OCI-LY3 (cell line): ENCODE measurements around the gene PIM2.

Experiments used
- H2AFZ ChIP-seq: fragments of 200-600, 300-600 bp; shearing (Covaris generic); 2 replicates; pipeline ENCODE4 v1.6.0; 2014; ENCODE audit warnings: antibody characterized with exemption, low read depth, low read length
- H3K27ac ChIP-seq: fragments of 200-600, 300-600 bp; sonication (generic); 2 replicates; pipeline ENCODE4 v1.5.1; 2014; ENCODE audit warnings: mild to moderate bottlenecking, low read length, moderate library complexity, mixed read lengths
- H3K27me3 ChIP-seq: fragments of 200-600, 300-600 bp; sonication (generic); 2 replicates; pipeline ENCODE4 v1.6.1; 2014; ENCODE audit warnings: low read depth, low read length, mixed read lengths
- H3K36me3 ChIP-seq: fragments of 200-600, 300-600 bp; sonication (generic); replicated peaks from 2 replicates; pipeline ENCODE3; 2014; ENCODE audit warnings: low read depth, low read length, mixed read lengths
- H3K4me1 ChIP-seq: fragments of 300-600, 200-600 bp; sonication (generic); 2 replicates; pipeline ENCODE4 v1.6.1; 2014; ENCODE audit warnings: low read length, mixed read lengths
- H3K4me2 ChIP-seq: fragments of 200-600, 300-600 bp; sonication (generic); 2 replicates; pipeline ENCODE4 v1.6.1; 2014; ENCODE audit warnings: low read length, mixed read lengths
- H3K4me3 ChIP-seq: fragments of 300-600, 200-600 bp; sonication (generic); 2 replicates; pipeline ENCODE4 v1.5.1; 2014; ENCODE audit warnings: antibody characterized with exemption, mild to moderate bottlenecking, low read length, moderate library complexity
- H3K79me2 ChIP-seq: fragments of 300-600, 200-600 bp; shearing (Covaris generic); 2 replicates; pipeline ENCODE4 v1.6.1; 2014; ENCODE audit warnings: mild to moderate bottlenecking, low read length, mixed read lengths
- H3K9ac ChIP-seq: fragments of 300-600, 200-600 bp; shearing (Covaris generic); 2 replicates; pipeline ENCODE4 v1.6.0; 2014; ENCODE audit warnings: mild to moderate bottlenecking, low read length, moderate library complexity
- H3K9me3 ChIP-seq: fragments of 200-600, 300-600 bp; shearing (Covaris generic); 2 replicates; pipeline ENCODE4 v1.6.1; 2014; ENCODE audit warnings: low read length, mixed read lengths; ENCODE audit not compliant: insufficient read depth
- H4K20me1 ChIP-seq: fragments of 200-600, 300-600 bp; sonication (generic); 2 replicates; pipeline ENCODE4 v1.6.1; 2016; ENCODE audit warnings: low read length, mixed read lengths; ENCODE audit not compliant: insufficient read depth
- EZH2phosphoT487 ChIP-seq: fragments of 200-600 bp; shearing (Covaris generic); IDR thresholded peaks from 2 replicates; pipeline ENCODE4 v1.6.1; 2018; ENCODE audit warnings: antibody characterized with exemption, mixed run types, low read depth
- TF ChIP-seq, protein P1 (sequence below): fragments of 200-600, 300-600 bp; sonication (generic); IDR thresholded peaks from 2 replicates; pipeline ENCODE4 v1.5.1; 2014; ENCODE audit warnings: antibody characterized with exemption, low read length, low read depth

Gene PIM2

DNA sequence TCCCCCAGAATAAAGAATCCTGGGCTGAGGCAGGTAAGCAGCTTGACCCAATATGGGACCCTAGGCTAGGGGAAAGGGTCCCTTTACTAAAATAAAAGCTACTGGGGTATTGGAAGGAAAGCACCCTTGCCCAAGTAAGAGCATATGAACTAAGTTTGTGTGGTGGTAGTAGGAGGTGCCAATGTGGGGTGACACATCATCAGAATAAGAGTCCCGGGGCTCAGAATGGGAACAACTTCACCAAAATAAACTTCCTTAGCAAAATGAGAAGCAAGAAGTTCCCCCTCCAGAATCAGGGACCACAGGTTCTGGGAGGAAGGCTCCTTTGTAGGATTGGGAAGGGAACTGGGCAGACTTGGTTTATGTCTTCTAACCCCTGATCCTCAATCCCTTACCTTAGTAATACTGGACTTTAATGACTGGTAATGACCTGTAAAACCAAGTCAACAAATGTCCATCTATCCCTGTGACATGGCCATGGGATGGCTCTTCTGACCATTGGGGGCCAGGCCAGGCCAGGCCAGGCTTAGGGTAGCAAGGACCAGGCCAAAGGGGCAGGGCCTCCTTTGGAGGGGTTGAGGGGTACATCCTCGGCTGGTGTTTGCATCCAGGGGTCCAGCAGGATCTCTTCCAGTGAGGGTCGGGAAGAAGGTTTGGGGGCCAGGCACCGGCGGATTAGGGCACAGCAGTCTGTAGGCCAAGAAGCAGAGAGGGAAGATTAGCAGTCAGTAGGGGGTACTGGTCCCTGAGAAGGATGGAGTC, 5.0 kb downstream of the PIM2 start:
- H3K27ac ChIP-seq: peak overlapping the region; percentile 98
- H3K27me3 ChIP-seq: no peaks in the 10 kb centered on the region
- no peaks in the 10 kb centered on the region for H3K9me3 ChIP-seq
- peaks cover 45% of the 10 kb centered on the region for H3K4me1 ChIP-seq
- peaks cover 63% of the 10 kb centered on the region for H3K36me3 ChIP-seq
- no peak overlapping the region for H2AFZ ChIP-seq
- H3K9ac ChIP-seq: peak overlapping the region; percentile 99
- peak overlapping the region; percentile 100 for H3K4me3 ChIP-seq
- TF ChIP-seq, protein P1, sequence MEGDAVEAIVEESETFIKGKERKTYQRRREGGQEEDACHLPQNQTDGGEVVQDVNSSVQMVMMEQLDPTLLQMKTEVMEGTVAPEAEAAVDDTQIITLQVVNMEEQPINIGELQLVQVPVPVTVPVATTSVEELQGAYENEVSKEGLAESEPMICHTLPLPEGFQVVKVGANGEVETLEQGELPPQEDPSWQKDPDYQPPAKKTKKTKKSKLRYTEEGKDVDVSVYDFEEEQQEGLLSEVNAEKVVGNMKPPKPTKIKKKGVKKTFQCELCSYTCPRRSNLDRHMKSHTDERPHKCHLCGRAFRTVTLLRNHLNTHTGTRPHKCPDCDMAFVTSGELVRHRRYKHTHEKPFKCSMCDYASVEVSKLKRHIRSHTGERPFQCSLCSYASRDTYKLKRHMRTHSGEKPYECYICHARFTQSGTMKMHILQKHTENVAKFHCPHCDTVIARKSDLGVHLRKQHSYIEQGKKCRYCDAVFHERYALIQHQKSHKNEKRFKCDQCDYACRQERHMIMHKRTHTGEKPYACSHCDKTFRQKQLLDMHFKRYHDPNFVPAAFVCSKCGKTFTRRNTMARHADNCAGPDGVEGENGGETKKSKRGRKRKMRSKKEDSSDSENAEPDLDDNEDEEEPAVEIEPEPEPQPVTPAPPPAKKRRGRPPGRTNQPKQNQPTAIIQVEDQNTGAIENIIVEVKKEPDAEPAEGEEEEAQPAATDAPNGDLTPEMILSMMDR: no peak
- TF ChIP-seq EZH2phosphoT487: no peak
- H3K4me2 ChIP-seq: peak overlapping the region; percentile 94
- peaks cover 74% of the 10 kb centered on the region for H3K79me2 ChIP-seq
- H4K20me1 ChIP-seq: peaks cover 60% of the 10 kb centered on the region

DNA sequence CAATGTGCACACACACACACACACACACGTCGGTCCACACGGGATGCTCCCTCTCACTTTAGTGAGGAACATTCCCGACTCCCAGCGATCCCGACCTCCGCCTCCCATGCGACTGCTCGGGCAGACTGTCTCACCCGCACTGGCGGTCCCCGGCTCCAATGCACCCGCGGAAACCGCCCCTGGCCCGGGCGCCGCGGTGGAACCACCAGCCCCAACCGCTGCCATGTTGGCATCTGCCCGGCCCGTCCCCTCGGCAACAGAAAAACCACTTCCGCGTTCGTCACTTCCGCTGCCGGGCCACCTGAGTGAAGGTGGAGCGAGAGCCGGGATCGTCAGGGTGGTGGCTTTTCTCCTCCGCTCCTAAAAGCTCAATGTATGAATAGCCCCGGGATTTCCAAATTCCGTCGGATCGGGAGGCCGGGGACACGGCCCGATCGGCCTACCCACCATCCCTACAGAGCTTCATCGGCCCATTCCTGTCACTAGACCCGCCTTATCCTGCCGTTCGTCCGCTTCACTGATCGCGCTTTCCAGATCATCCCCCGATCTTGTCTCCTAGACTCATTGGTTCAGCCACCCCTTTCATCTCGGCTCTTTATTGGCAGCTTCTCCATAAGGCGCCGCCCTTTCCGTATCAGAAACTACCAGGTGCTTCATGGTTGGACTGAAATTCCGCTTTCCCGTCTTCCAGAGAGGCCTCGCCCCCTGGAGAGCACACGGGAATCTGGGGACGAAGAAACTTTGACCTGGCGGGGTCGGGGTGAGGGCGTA, 7.2 kb downstream of the PIM2 start, which contains the start of gene SLC35A2:
TSS of gene SLC35A2 (minus strand) at position 235 of the 771 bp plus-strand sequence. CDS start at position 225, 10 bp downstream.
- H3K27ac ChIP-seq: peak within 1 kb of the TSS; percentile 98
- no peaks in the 10 kb centered on the region for H3K27me3 ChIP-seq
- peaks cover 43% of the 10 kb centered on the region for H4K20me1 ChIP-seq
- H2AFZ ChIP-seq: no peak within 1 kb of the TSS
- TF ChIP-seq, protein P1: no peak
- TF ChIP-seq EZH2phosphoT487: no peak
- H3K36me3 ChIP-seq: peaks cover 43% of the 10 kb centered on the region
- peaks cover 45% of the 10 kb centered on the region for H3K4me1 ChIP-seq
- no peaks in the 10 kb centered on the region for H3K9me3 ChIP-seq
- H3K79me2 ChIP-seq: peaks cover 52% of the 10 kb centered on the region
- peak within 1 kb of the TSS; percentile 99 for H3K9ac ChIP-seq
- H3K4me3 ChIP-seq: peak within 1 kb of the TSS; percentile 100
- peak within 1 kb of the TSS; percentile 94 for H3K4me2 ChIP-seq

DNA sequence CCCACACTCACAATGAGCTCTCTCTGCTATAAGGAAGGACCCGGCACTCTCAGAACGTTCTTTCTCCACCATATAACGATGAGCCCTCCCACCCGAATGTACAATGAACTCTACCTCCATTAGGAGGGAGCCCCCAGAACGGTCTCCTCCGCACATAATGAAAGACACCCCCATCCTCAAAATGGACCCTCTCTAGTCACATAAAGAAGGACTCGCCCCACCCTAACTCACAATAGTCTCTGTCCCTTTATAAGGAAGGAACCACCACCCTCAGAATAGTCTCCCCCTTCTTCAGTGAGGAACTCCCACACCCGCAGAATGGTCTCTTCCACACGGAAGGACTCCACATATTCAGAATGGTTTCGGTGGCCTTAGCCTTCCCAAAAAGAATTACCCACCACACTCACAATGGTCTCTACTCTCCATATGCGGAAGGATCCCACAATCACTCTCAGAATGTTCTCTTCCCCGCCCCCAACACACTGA, 7.9 kb downstream of the PIM2 start:
- TF ChIP-seq, protein P1: no peak
- TF ChIP-seq EZH2phosphoT487: no peak
- Histone ChIP-seq H3K27ac (peak overlapping the region; percentile 98), H3K79me2 (peaks cover 46% of the 10 kb centered on the region), H3K9ac (peak overlapping the region; percentile 99), H3K9me3 (no peaks in the 10 kb centered on the region), H2AFZ (no peak overlapping the region), H3K4me3 (peak overlapping the region; percentile 100), H3K4me1 (peaks cover 42% of the 10 kb centered on the region), H3K36me3 (peaks cover 39% of the 10 kb centered on the region), H4K20me1 (peaks cover 37% of the 10 kb centered on the region), H3K27me3 (no peaks in the 10 kb centered on the region), H3K4me2 (peak overlapping the region; percentile 94)
